C4-2B (cell line): ENCODE results near the gene LRPAP1.
A peak's percentile ranks its signal among the peaks of the same experiment; 100 is the strongest.

Source experiments
- H3K27ac ChIP-seq: fragments of 450-650 bp; 2 replicates; pipeline ENCODE4 v1.5.1; 2017
- CTCF ChIP-seq: fragments of 450-650 bp; conservative IDR thresholded peaks from 2 replicates; pipeline ENCODE4 v1.5.1; 2017; ENCODE audit warnings: mild to moderate bottlenecking
- ZFX ChIP-seq: fragments of 450-650 bp; IDR thresholded peaks from 2 replicates; pipeline ENCODE4 v1.6.1; 2017

LRPAP1 gene

GRCh38 chr4:3471098-3471760 lies 61.0 kb downstream of the LRPAP1 start:
- TF ChIP-seq ZFX (no peak), CTCF (no peak)
- peak overlapping the region; percentile 44; the same call in 1 of the 2 replicates for H3K27ac ChIP-seq

- TF ChIP-seq CTCF (no peak), ZFX (no peak)
- peak overlapping the region; percentile 44 for H3K27ac ChIP-seq
Measured at GRCh38 chr4:3470244-3471097, 61.8 kb downstream of the LRPAP1 start.

GRCh38 chr4:3469386-3470243 lies 62.6 kb downstream of the LRPAP1 start:
- peak overlapping the region; percentile 44 for H3K27ac ChIP-seq
- no peak for TF ChIP-seq CTCF
- TF ChIP-seq ZFX, result no peak

GRCh38 chr4:3468804-3469203 lies 63.4 kb downstream of the LRPAP1 start:
- TF ChIP-seq ZFX, result no peak
- no peak for TF ChIP-seq CTCF
- H3K27ac ChIP-seq, result no peak overlapping the region

GRCh38 chr4:3468154-3468553 lies 64.1 kb downstream of the LRPAP1 start:
- no peak for TF ChIP-seq CTCF
- no peak for TF ChIP-seq ZFX
- no peak overlapping the region for H3K27ac ChIP-seq

- TF ChIP-seq ZFX, result no peak
- no peak for TF ChIP-seq CTCF
- H3K27ac ChIP-seq, result no peak overlapping the region
Measured at GRCh38 chr4:3467601-3468031, 64.6 kb downstream of the LRPAP1 start.
